CD4-positive, alpha-beta T cell treated with Interferon gamma for 1 hour (primary cell): ENCODE measurements around the gene PAH.
"Not testable (repeated sequence)": the region's sequence is repeated elsewhere in the genome, so short reads cannot be mapped to it uniquely, and the experiment has no call there.

ENCODE experiments used
- DNase-seq: peaks from one replicate; pipeline ENCODE4 v3.0.0-alpha.2; 2020

The PAH gene

GRCh38 chr12:102888511-102888910 is 28.5 kb downstream of the PAH start:
- no peak for DNase-seq

- DNase-seq, result no peak
These were observed 31.8 kb downstream of the PAH start for GRCh38 chr12:102885043-102885932.

GRCh38 chr12:102883204-102883799 is 33.7 kb downstream of the PAH start:
- DNase-seq, result peak; percentile 4

- DNase-seq, result no peak
These were observed 36.3 kb downstream of the PAH start for GRCh38 chr12:102880783-102881182.

GRCh38 chr12:102879144-102879763 is 37.8 kb downstream of the PAH start:
- no peak for DNase-seq

- no peak for DNase-seq
These were observed 40.2 kb downstream of the PAH start for GRCh38 chr12:102876883-102877282.

GRCh38 chr12:102874819-102875218 is 42.2 kb downstream of the PAH start:
- DNase-seq, result no peak

- no peak for DNase-seq
These were observed 44.0 kb downstream of the PAH start for GRCh38 chr12:102873077-102873476.

GRCh38 chr12:102871014-102871413 is 46.0 kb downstream of the PAH start:
- DNase-seq, result no peak

GRCh38 chr12:102869571-102869970 is 47.5 kb downstream of the PAH start:
- no peak for DNase-seq

- DNase-seq, result no peak
These were observed 51.0 kb downstream of the PAH start for GRCh38 chr12:102865821-102866615.

- no peak for DNase-seq
These were observed 54.6 kb downstream of the PAH start for GRCh38 chr12:102862486-102862885.

- DNase-seq, result no peak
These were observed 65.8 kb downstream of the PAH start for GRCh38 chr12:102851246-102851645.

- DNase-seq, result no peak
These were observed 67.2 kb downstream of the PAH start for GRCh38 chr12:102849722-102850447.

- no peak for DNase-seq
These were observed 68.2 kb downstream of the PAH start for GRCh38 chr12:102848832-102849231.

GRCh38 chr12:102847131-102847530 is 69.9 kb downstream of the PAH start:
- no peak for DNase-seq

- DNase-seq, result no peak
These were observed 83.2 kb downstream of the PAH start for GRCh38 chr12:102833687-102834441.

GRCh38 chr12:102832826-102833225 is 84.2 kb downstream of the PAH start:
- DNase-seq, result not testable (repeated sequence)

GRCh38 chr12:102824218-102824835 is 92.7 kb downstream of the PAH start:
- no peak for DNase-seq

GRCh38 chr12:102821149-102821548 is 95.9 kb downstream of the PAH start:
- no peak for DNase-seq

- no peak for DNase-seq
These were observed 100.1 kb downstream of the PAH start for GRCh38 chr12:102816816-102817434.
